UCSD-AML1 (cell line): Measurements from ENCODE around the gene MAGI2.

Source experiments
- DNase-seq: peaks from one replicate; lab custom pipeline; 2025; ENCODE audit not compliant: unreplicated experiment; lab: John Stamatoyannopoulos, UW

The MAGI2 gene

GRCh38 chr7:78080241-78080640 lies 1373.2 kb downstream of the MAGI2 start:
- no peak for DNase-seq

- no peak for DNase-seq
Measured at GRCh38 chr7:78074713-78075112, 1378.8 kb downstream of the MAGI2 start.

DNA sequence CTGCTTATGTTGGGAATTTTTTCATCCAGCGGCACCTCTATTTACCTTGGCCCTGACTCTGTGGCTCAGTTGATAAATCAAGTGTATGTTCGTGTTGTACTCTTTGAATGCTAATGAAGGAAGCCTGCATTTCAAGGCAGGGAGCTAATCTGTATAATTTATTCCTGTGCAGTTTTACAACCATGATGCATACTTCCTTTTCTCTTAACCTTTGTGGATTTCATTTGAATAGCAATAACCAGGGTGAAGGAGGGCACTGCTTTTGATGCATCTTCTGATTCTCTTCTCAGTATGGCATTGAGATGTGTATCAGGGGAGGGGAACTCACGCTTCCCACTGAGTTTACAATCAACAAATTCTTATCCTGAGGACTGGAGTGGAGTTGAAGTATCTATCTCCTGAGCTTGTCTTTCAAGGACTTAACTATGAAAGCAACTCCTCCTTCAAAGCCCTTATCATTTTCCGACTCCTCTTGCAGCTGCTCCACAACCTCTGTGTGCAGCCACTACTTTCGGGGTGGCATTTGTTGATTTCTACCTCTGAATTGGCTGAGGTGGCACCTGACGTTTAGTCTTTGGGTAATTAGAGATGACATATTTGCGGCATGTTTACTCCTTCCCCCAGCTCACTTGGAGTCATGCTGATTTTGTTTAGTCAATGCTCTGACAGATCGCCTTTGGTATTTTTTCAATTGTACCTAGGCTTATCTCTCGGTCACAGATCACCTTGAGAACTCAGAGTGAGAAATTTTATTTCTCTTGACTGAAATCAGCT lies 1379.7 kb downstream of the MAGI2 start:
- no peak for DNase-seq

- DNase-seq: no peak
Measured at GRCh38 chr7:78072201-78072590, 1381.3 kb downstream of the MAGI2 start.

- no peak for DNase-seq
Measured at GRCh38 chr7:78071491-78072200, 1381.8 kb downstream of the MAGI2 start.

- no peak for DNase-seq
Measured at GRCh38 chr7:78066599-78066998, 1386.9 kb downstream of the MAGI2 start.

GRCh38 chr7:78063758-78064157 lies 1389.7 kb downstream of the MAGI2 start:
- DNase-seq: no peak

DNA sequence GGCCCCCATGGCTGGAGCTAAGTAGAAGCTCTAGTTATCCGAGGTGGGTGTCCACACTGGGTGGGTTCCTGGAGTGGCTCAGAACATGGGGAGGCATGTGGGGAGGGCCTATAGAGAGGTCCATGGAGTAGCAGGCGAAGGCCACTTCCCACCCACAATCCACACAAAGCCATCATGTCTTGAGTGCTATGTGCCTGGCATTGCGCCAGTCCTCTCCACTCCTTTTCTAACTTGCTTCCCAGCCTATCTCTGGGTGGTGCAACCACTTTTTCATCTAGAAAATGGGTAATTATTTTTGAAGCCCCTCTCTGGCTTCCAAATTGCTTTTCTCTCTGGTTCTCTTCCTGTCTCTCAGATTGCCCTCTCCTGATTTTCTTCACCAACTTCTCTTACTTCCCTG lies 1391.3 kb downstream of the MAGI2 start:
- no peak for DNase-seq

- no peak for DNase-seq
Measured at GRCh38 chr7:78057571-78057970, 1395.9 kb downstream of the MAGI2 start.

GRCh38 chr7:78055599-78055998 lies 1397.9 kb downstream of the MAGI2 start:
- no peak for DNase-seq

DNA sequence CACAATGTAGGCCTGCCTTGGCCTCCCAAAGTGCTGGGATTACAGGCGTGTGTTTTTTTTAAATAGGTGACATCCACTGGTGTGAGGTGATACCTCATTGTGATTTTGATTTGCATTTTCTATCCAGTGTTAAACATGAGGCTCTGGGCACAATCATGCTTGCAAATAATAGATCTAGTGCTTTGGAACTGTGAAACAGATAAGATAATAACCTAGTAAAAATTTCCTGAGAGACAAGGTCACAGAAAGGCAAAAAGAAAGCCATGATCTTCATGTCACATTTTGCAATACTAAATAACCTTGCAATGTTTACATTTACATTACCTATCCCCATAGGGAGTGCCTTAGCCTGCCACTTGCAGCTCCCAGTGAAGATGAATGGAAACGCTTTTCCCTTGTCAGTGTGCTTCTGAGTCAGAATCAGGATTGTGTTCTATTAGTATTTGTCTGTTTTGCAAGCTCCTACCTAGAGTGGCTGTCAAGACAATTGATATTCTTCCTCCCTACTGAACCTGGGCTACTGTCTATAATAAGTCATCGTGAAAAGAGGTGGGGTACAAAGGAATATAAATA lies 1398.4 kb downstream of the MAGI2 start:
- no peak for DNase-seq

DNA sequence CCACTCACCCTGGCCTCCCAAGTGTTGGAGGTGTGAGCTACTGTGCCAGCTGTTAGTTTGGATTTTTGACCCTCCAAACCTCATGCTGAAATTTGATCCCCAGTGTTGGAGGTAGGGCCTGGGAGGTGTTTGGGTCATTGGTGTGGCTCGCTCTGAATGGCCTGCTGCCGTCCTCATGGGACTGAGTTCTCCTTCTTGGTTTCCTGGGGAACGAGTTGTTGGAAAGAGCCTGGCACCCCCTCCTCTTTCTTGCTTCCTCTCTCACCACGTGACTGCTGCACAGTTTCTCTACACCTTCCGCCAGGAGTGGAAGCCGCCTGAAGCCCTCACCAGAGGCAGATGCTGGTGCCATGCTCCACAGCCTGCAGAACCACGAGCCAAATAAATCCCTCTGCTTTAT lies 1401.4 kb downstream of the MAGI2 start:
- no peak for DNase-seq

- DNase-seq: no peak
Measured at GRCh38 chr7:78047800-78048199, 1405.7 kb downstream of the MAGI2 start.

DNA sequence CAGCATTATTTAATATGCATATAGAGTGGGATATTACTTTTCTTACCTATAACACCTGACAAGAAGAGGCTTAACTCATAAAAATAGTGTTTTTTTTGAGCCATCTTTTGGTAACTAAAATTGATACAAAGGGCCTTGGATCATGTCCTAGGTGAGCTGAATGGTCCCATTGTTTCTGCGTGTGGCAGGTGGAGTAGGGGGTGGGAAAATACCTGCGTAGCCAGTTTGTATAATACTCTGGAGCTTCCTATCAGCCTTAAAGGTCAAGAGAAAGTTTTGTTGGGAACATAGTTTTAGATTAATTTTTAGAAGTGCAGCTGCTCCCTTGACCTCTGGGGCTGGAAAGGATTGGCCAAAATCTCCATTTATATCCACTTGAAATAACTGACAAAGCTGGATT lies 1410.3 kb downstream of the MAGI2 start:
- no peak for DNase-seq

GRCh38 chr7:78041423-78041822 lies 1412.0 kb downstream of the MAGI2 start:
- no peak for DNase-seq

DNA sequence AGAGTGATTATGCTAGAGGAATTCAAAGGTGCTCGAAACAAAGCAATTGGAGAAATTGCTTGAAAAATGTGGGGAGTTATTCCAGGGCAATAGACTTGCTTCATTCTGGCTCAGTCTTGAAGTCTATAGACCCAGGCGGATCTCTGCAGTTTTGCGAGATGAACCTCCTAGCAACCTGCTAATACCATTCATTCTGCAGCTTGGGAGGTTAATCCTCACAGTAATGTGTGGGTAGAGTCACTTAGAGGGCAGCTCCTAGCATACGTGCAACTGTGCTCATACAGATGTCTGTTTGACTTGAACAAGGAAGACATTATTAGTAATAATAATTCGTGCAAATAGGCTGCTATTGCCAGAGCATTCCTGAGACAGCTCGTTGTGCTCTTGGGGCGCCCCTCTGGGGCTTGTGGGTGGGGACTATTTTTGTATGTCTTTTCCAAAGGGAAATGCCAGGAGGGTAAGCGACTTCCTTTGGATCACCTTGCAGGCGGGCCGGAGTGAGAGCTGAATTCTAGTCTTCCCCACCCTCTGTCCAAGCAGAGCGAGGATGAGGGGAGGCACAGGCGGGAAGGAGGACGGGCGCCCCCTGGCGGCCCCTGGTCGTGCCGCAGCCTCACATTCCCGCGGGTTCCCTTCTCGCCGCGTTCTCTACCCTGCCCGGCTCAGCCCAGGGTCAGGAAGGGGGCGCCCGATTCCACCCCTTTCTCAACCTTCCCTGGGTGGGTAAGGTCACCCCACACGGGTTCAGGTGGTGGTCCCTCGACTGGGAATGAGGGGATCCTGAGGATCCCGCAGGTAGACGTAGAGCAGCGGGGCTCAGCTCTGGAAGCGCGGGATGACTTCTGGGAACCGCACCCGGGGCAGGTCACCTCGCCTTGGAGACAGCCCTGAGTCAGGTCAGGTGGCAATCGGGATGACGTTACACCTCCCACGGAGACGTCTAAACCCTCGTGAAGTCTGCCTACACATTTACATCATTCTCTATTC lies 1413.4 kb downstream of the MAGI2 start:
- DNase-seq: no peak

GRCh38 chr7:78038465-78039080 lies 1414.9 kb downstream of the MAGI2 start:
- no peak for DNase-seq

- DNase-seq: no peak
Measured at GRCh38 chr7:78037603-78038002, 1415.9 kb downstream of the MAGI2 start.

DNA sequence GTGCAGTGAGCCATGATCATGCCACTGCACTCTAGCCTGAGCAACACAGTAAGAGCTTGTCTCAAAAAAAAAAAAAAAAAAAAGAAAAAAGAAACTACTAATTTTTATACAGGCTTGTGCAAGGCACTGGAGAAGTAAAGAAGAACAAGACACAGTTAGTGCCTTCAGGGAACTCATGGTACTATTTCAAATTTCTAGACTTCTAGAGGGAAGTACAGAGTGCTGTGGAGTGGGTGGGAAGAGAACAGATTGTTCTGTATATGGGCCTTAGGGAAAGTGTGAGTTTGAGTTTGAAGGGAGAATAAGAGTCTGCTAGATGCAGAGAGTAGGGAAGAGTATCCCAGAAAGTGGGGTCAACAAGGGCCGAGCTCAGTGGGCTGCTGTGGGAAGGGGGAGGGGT lies 1420.1 kb downstream of the MAGI2 start:
- no peak for DNase-seq

GRCh38 chr7:78026492-78026891 lies 1427.0 kb downstream of the MAGI2 start:
- no peak for DNase-seq

DNA sequence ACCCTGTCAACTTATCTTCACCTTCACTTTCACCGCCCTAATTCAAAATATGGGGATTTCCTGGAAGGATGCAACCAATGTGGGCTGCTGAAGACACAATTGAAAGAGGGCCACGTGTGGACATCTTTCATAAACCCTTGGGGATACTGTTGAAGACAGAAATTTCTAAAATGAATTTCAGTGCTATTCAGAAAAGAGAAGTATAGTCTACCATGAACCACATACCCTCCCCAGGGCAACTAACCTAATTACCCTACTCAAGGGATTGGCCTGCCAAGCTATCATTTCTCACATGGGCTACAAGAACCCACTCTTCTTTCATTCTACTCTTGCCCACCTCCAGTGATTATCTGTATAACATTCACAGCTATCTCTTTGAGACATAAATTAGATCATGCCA lies 1428.9 kb downstream of the MAGI2 start:
- DNase-seq: no peak
